Liver (tissue), 3 donors: ENCODE data around the gene SLC25A45.

Source experiments
- GABPA ChIP-seq, 2 donors: IDR thresholded peaks in 1 of 2; conservative IDR thresholded peaks in 1 of 2; 2 replicates each; pipeline ENCODE4 v1.6.1; 2016; ENCODE audit warnings: antibody characterized with exemption in 2 of 2, mild to moderate bottlenecking in 1 of 2, moderate library complexity in 1 of 2
- JUND ChIP-seq, 2 donors: IDR thresholded peaks; 2 replicates each; pipeline ENCODE4 v1.6.1; 2016; ENCODE audit warnings: antibody characterized with exemption in 2 of 2
- YY1 ChIP-seq: IDR thresholded peaks from 2 replicates; pipeline ENCODE4 v1.6.1; 2016; ENCODE audit warnings: antibody characterized with exemption, mild to moderate bottlenecking
- TF ChIP-seq, protein P1 (sequence below): IDR thresholded peaks from 2 replicates; pipeline ENCODE4 v1.6.1; 2016; ENCODE audit warnings: antibody characterized with exemption
- TF ChIP-seq, protein P2 (sequence below): fragments of 150-350 bp; IDR thresholded peaks from 2 replicates; pipeline ENCODE4 v1.5.1; 2017; ENCODE audit warnings: improper control_type of control experiment, low read depth, low read length; ENCODE audit not compliant: missing input control
- TF ChIP-seq, protein P3 (sequence below): IDR thresholded peaks from 2 replicates; pipeline ENCODE4 v1.6.1; 2016; ENCODE audit warnings: antibody characterized with exemption
- donor health status: healthy.
- donor health status: healthy.

DNA sequence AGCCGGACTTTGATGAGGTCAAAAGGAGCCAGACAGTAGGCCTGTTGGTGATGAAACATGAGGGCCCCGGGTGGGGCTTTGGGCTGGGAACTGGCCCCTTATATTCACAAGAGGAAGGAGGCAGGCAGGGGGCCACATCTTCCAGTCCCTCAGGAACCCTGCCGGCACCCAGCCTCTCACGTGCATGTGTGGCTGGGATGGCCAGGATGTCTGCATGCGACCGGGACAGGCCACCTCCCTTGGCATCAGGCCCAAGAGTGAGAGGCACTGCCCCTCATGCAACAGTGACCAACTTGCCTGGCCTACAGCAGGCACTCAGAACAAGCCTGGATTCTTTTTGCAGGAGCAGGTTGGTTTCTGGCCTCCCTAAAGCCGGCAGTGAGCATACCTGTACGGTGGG, 5.4 kb downstream of the SLC25A45 start:
- TF ChIP-seq, protein P1, sequence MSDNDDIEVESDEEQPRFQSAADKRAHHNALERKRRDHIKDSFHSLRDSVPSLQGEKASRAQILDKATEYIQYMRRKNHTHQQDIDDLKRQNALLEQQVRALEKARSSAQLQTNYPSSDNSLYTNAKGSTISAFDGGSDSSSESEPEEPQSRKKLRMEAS, result no peak
- TF ChIP-seq JUND (IDR thresholded peaks at IDR 0.05), result no peak
- TF ChIP-seq, protein P2, sequence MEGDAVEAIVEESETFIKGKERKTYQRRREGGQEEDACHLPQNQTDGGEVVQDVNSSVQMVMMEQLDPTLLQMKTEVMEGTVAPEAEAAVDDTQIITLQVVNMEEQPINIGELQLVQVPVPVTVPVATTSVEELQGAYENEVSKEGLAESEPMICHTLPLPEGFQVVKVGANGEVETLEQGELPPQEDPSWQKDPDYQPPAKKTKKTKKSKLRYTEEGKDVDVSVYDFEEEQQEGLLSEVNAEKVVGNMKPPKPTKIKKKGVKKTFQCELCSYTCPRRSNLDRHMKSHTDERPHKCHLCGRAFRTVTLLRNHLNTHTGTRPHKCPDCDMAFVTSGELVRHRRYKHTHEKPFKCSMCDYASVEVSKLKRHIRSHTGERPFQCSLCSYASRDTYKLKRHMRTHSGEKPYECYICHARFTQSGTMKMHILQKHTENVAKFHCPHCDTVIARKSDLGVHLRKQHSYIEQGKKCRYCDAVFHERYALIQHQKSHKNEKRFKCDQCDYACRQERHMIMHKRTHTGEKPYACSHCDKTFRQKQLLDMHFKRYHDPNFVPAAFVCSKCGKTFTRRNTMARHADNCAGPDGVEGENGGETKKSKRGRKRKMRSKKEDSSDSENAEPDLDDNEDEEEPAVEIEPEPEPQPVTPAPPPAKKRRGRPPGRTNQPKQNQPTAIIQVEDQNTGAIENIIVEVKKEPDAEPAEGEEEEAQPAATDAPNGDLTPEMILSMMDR, result no peak
- TF ChIP-seq, protein P3, sequence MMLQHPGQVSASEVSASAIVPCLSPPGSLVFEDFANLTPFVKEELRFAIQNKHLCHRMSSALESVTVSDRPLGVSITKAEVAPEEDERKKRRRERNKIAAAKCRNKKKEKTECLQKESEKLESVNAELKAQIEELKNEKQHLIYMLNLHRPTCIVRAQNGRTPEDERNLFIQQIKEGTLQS, result no peak
- no peak for TF ChIP-seq YY1
- TF ChIP-seq GABPA (IDR thresholded peaks at IDR 0.05 in 1 of 2, conservative IDR thresholded peaks at IDR 0.05 in 1 of 2), result no peak
